Measurements from ENCODE around the gene MATN1.

The MATN1 gene

DNA sequence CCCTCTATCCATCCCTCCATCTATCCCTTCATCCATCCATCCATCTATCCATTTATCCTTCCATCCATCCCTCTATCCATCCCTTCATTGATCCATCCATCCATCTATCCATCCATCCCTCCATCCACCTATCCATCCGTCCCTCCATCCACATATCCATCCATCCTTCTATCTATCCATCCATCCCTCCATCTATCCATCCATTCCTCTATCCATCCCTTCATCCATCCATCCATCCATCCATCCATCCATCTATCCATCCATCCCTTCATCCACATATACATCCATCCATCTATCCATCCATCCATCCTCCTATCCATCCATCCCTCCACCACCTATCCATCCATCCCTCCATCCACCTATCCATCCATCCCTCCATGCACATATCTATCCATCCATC lies 23.6 kb downstream of the MATN1 start:
- WGBS, result 81% methylated on average over 1 of the region's 1 CpG
- H3K4me1 ChIP-seq (ENCODE audit: insufficient read depth, low read length), result no peaks in the 10 kb centered on the region
- H3K36me3 ChIP-seq (ENCODE audit: insufficient read depth, low read length), result no peaks in the 10 kb centered on the region
- no peak overlapping the region for H3K9ac ChIP-seq (ENCODE audit: low read depth, low read length)
- no peak overlapping the region for H3K27ac ChIP-seq (ENCODE audit: low read depth, low read length)
- H3K9me3 ChIP-seq (ENCODE audit: insufficient read depth, low read depth, low read length), result no peaks in the 10 kb centered on the region
- H3K27me3 ChIP-seq (ENCODE audit: insufficient read depth, low read length), result no peaks in the 10 kb centered on the region
- H3K4me3 ChIP-seq (ENCODE audit: low read length), result no peak overlapping the region

DNA sequence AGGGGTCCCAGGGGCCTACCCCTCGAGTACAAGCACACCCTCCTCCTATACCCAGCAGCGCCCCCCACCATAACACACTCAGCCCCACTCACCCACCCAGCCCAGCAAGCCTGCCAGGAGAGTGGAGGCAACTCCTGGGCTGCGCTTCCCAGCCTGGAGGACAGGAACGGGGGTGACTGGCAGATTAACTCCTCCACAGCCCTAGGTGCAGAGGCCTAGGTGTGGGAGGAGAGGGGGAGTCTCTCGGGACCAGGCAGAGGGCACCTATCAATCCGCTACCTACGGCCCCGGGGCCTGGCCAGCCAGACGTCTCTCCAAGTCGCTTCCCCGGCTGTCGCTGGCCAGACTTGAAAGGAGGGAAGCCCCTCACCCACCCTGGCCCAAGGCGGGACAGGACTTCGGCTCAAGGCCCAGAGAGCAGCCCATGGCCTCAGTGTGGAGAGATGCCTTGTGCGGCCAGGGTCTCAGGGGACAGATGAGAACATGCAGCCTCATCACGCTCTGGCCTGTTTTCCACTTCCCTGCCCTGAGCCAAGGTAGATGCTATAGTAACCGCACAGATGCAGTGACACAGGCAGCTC lies 24.9 kb downstream of the MATN1 start:
- WGBS, result 81% methylated on average over 17 of the region's 17 CpGs
- no peaks in the 10 kb centered on the region for H3K4me1 ChIP-seq (ENCODE audit: insufficient read depth, low read length)
- no peak overlapping the region for H3K4me3 ChIP-seq (ENCODE audit: low read length)
- H3K9ac ChIP-seq (ENCODE audit: low read depth, low read length), result no peak overlapping the region
- H3K9me3 ChIP-seq (ENCODE audit: insufficient read depth, low read depth, low read length), result no peaks in the 10 kb centered on the region
- H3K27me3 ChIP-seq (ENCODE audit: insufficient read depth, low read length), result no peaks in the 10 kb centered on the region
- H3K27ac ChIP-seq (ENCODE audit: low read depth, low read length), result no peak overlapping the region
- H3K36me3 ChIP-seq (ENCODE audit: insufficient read depth, low read length), result no peaks in the 10 kb centered on the region

DNA sequence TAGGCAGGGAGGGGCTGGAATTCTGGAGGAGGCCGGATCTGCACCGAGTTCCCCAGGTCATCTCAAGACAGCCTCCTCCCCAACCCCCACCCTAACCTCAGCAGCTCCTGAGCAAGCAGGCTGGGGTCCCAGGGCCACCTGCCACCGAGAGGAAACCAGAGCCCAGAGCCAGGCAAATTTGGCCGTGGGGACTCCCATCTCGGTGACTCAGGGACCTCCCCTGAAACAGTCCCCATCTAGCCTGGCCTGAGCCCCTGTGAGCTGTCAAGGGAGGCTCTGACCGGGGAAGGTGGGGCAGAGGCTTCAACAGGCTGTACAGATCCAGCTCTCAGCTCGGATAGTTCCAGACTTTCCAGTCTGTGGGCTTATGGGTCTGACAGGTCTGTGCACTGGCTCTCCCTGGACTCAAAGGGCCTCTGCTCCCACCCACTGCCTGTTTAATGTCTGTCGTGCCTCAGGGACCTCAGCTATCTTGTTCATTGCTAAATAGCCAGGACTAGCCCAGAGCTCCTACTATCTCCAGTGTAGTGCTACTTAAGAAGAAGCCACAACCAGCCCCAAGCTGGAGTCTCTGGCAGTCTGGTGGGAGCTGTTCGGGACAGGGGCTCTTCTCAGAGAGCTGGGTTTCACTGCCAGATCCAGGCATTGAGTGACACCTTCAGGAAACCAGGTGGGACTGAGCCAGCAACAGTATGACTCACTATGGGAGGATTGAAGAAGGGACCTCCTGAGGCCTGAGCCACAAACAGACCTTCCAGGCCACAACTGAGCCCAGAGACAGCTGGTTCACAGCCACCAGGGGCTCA lies 25.6 kb downstream of the MATN1 start:
- Histone ChIP-seq H3K9me3 (ENCODE audit: insufficient read depth, low read depth, low read length) (no peaks in the 10 kb centered on the region), H3K4me3 (ENCODE audit: low read length) (no peak overlapping the region), H3K27ac (ENCODE audit: low read depth, low read length) (no peak overlapping the region), H3K9ac (ENCODE audit: low read depth, low read length) (no peak overlapping the region), H3K4me1 (ENCODE audit: insufficient read depth, low read length) (no peaks in the 10 kb centered on the region), H3K27me3 (ENCODE audit: insufficient read depth, low read length) (no peaks in the 10 kb centered on the region), H3K36me3 (ENCODE audit: insufficient read depth, low read length) (no peaks in the 10 kb centered on the region)
- 68% methylated on average over 9 of the region's 9 CpGs for WGBS

DNA sequence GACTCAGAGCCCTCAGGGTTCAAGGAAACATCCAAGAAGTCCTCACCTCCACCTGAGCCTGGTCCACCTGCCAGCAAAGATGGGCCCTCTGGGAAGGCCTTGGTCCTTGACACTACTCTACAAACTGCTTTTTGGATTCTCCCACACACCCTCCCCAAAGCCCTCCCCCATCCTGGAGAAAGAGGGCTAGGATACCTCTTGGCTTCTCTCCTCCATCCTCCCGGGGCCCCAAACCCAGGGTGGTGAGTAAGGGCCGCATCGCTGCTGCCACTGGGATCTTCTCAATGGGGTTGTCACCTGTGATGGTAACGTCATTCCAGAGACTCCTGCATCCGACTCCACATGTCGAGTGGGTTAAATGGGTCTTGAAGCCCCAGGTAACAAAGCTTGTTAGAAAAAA lies 26.6 kb downstream of the MATN1 start:
- no peaks in the 10 kb centered on the region for H3K9me3 ChIP-seq (ENCODE audit: insufficient read depth, low read depth, low read length)
- 92% methylated on average over 6 of the region's 6 CpGs for WGBS
- H3K27ac ChIP-seq (ENCODE audit: low read depth, low read length), result no peak overlapping the region
- no peak overlapping the region for H3K9ac ChIP-seq (ENCODE audit: low read depth, low read length)
- H3K27me3 ChIP-seq (ENCODE audit: insufficient read depth, low read length), result no peaks in the 10 kb centered on the region
- H3K36me3 ChIP-seq (ENCODE audit: insufficient read depth, low read length), result no peaks in the 10 kb centered on the region
- H3K4me3 ChIP-seq (ENCODE audit: low read length), result no peak overlapping the region
- no peaks in the 10 kb centered on the region for H3K4me1 ChIP-seq (ENCODE audit: insufficient read depth, low read length)

DNA sequence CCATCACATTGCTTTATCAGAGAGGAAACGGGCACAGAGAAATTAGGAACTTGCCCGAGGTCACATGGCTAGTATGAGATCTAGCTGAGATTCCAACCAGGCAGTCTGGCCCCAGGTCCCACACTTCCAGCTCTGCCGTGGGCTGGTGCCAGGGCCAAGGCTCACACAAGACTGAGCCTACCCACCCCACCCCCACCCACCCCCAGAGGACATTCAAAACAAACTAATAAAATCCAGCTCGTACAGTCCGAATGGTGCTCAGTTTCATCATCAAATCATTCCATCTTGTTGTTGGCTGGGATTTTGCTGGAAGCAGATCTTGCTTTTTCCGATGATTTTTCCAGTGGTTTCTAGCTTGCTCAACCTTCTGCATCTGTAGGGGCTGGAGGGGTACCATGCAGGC lies 27.9 kb downstream of the MATN1 start:
- no peaks in the 10 kb centered on the region for H3K9me3 ChIP-seq (ENCODE audit: insufficient read depth, low read depth, low read length)
- H3K36me3 ChIP-seq (ENCODE audit: insufficient read depth, low read length), result no peaks in the 10 kb centered on the region
- H3K4me3 ChIP-seq (ENCODE audit: low read length), result no peak overlapping the region
- H3K4me1 ChIP-seq (ENCODE audit: insufficient read depth, low read length), result peaks cover 6% of the 10 kb centered on the region
- no peaks in the 10 kb centered on the region for H3K27me3 ChIP-seq (ENCODE audit: insufficient read depth, low read length)
- 93% methylated on average over 6 of the region's 6 CpGs for WGBS
- H3K9ac ChIP-seq (ENCODE audit: low read depth, low read length), result no peak overlapping the region
- no peak overlapping the region for H3K27ac ChIP-seq (ENCODE audit: low read depth, low read length)

DNA sequence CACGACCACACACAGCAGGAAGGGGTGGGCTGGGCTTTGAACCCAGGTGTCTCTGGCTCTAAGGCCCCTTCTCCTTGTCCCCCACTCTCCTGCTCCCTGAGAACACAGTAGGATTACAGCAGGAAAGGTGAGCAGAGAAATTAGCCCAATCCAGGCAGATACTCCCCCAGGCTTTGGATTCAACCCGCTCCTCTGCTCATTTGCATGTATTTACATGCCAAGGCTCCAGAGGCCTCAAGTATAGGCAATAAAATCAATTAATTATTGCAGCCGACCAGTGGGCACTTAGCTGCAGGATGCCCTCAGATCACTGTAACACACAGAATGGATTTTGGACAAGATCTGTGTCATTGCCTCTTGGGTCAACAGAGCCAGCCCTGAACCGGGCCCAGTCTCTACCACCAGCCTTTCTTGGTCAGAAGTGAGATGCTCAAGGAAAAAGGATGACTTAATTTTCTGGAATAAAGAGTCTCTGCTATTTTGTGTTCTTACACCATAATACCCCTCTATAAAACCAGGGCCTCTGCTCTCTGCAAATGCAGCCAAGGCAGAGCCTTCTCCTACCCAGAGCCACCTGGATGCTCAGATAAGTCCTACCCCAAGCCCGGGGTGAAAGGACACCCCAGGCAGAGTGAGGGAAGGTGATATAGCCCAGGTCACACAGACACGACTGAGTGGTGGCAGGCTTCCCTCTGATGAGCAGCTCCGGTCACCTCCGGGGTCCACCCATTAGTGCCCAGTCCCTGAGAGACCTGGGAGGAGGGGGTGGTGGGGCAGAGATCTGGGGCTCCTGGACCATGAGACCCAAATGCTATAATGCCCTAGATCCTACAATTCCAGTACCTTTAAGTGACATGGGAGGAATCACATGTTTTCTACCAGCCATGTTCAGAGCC lies 28.9 kb downstream of the MATN1 start:
- Histone ChIP-seq H3K4me3 (ENCODE audit: low read length) (no peak overlapping the region), H3K4me1 (ENCODE audit: insufficient read depth, low read length) (peaks cover 15% of the 10 kb centered on the region), H3K9me3 (ENCODE audit: insufficient read depth, low read depth, low read length) (no peaks in the 10 kb centered on the region), H3K9ac (ENCODE audit: low read depth, low read length) (no peak overlapping the region), H3K36me3 (ENCODE audit: insufficient read depth, low read length) (no peaks in the 10 kb centered on the region), H3K27ac (ENCODE audit: low read depth, low read length) (no peak overlapping the region), H3K27me3 (ENCODE audit: insufficient read depth, low read length) (no peaks in the 10 kb centered on the region)
- 81% methylated on average over 8 of the region's 8 CpGs for WGBS

DNA sequence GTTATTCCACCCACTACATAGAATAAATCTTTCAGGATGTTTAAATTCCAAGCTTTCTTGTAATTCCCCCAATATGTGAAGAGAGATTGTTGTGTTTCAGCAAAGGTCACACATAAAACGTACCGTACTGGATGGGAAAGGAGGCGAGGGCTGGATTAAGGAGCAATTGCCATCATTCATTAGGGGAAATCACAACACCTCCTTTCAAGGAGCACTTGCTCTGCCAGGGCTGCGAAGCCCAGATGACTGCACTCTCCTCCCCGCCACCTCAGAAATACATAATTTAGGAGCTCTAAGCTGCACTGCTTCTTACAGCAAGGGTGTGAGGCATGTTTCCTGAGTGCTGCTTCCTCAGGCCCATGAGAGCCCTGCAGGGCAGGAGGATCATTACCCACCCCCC lies 29.6 kb downstream of the MATN1 start:
- WGBS, result 88% methylated on average over 5 of the region's 5 CpGs
- Histone ChIP-seq H3K9me3 (ENCODE audit: insufficient read depth, low read depth, low read length) (no peaks in the 10 kb centered on the region), H3K9ac (ENCODE audit: low read depth, low read length) (no peak overlapping the region), H3K4me1 (ENCODE audit: insufficient read depth, low read length) (peaks cover 15% of the 10 kb centered on the region), H3K36me3 (ENCODE audit: insufficient read depth, low read length) (no peaks in the 10 kb centered on the region), H3K27me3 (ENCODE audit: insufficient read depth, low read length) (no peaks in the 10 kb centered on the region), H3K4me3 (ENCODE audit: low read length) (no peak overlapping the region), H3K27ac (ENCODE audit: low read depth, low read length) (no peak overlapping the region)

DNA sequence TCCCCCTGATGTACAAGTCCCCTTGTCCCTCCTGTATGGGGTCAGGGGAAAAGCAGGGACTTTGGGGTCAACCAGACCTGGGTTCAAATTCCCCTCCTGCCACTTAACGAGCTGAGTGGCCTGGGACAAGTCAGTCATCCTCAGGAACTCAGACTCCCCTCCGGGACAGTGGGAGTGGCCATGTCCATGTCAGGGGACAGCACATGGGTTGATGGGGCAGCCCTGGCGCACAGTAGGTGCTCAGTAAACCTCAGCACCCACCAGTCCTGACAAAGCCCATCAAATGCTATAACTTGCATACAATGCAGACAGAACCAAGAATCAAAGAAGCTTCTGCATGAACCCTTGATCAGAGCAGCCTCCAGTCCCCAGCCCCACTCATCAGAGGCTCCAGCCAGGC lies 30.0 kb downstream of the MATN1 start:
- Histone ChIP-seq H3K9ac (ENCODE audit: low read depth, low read length) (no peak overlapping the region), H3K4me3 (ENCODE audit: low read length) (no peak overlapping the region), H3K4me1 (ENCODE audit: insufficient read depth, low read length) (peaks cover 15% of the 10 kb centered on the region), H3K27me3 (ENCODE audit: insufficient read depth, low read length) (no peaks in the 10 kb centered on the region), H3K27ac (ENCODE audit: low read depth, low read length) (no peak overlapping the region), H3K36me3 (ENCODE audit: insufficient read depth, low read length) (no peaks in the 10 kb centered on the region), H3K9me3 (ENCODE audit: insufficient read depth, low read depth, low read length) (no peaks in the 10 kb centered on the region)
- WGBS, result 92% methylated on average over 3 of the region's 3 CpGs

DNA sequence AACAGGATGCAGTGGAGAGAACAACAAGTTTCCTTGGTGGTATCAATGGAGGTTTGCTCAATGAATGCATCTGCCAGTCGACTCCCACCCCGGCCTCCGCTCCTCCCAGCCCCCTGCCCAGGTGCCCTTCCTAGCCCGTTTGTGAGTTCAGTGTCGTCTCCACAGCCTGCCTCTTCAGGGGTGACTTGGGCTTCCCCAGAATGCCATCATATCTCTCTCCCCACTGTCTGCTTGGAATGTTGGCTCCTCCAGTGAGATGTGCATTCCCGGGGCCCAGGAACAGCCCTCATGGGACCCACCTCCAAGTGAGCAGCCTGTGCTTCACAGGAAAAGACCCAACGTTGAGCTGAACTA lies 30.5 kb downstream of the MATN1 start:
- no peaks in the 10 kb centered on the region for H3K27me3 ChIP-seq (ENCODE audit: insufficient read depth, low read length)
- no peaks in the 10 kb centered on the region for H3K9me3 ChIP-seq (ENCODE audit: insufficient read depth, low read depth, low read length)
- H3K36me3 ChIP-seq (ENCODE audit: insufficient read depth, low read length), result no peaks in the 10 kb centered on the region
- H3K4me1 ChIP-seq (ENCODE audit: insufficient read depth, low read length), result peaks cover 15% of the 10 kb centered on the region
- no peak overlapping the region for H3K4me3 ChIP-seq (ENCODE audit: low read length)
- no peak overlapping the region for H3K27ac ChIP-seq (ENCODE audit: low read depth, low read length)
- no peak overlapping the region for H3K9ac ChIP-seq (ENCODE audit: low read depth, low read length)
- 88% methylated on average over 7 of the region's 7 CpGs for WGBS

DNA sequence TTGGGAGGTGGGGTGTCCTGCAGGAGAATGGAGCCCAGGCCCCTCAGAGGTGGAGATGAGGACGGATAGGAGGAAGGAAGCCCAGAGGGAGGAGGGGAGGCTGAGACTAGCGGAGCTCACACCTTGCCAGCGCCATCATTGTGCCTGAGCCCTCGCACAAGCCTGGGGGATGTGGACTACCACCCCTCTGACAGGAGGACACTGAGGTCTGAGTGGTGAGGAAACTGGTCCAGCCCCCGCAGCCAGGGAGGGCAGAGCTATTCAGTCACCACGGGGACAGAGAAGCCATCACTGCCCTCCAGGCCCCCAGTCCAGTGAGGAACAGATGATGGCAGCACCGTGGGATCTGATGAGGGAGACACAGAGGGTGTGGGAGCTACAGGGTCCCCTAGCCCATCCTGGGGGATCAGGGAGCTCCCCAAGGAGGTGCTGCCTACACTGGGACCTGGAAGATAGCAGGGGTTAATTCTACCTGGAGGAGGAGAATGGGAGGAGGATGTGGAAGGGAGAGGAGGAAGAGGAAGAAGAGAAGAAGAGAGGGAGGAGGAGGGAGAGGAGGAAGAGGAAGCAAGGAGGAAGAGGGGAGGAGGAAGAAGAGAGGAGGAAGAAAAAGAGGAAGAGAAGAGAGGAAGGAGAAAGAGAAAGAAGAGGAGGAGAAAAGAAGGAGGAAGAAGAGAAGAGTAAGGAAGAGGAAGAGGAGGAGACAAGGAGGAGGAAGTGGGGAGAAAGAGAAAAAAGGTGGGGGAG lies 31.0 kb downstream of the MATN1 start:
- no peaks in the 10 kb centered on the region for H3K9me3 ChIP-seq (ENCODE audit: insufficient read depth, low read depth, low read length)
- H3K36me3 ChIP-seq (ENCODE audit: insufficient read depth, low read length), result no peaks in the 10 kb centered on the region
- WGBS, result 85% methylated on average over 7 of the region's 7 CpGs
- H3K4me3 ChIP-seq (ENCODE audit: low read length), result no peak overlapping the region
- H3K27me3 ChIP-seq (ENCODE audit: insufficient read depth, low read length), result no peaks in the 10 kb centered on the region
- H3K27ac ChIP-seq (ENCODE audit: low read depth, low read length), result no peak overlapping the region
- peaks cover 15% of the 10 kb centered on the region for H3K4me1 ChIP-seq (ENCODE audit: insufficient read depth, low read length)
- H3K9ac ChIP-seq (ENCODE audit: low read depth, low read length), result no peak overlapping the region

DNA sequence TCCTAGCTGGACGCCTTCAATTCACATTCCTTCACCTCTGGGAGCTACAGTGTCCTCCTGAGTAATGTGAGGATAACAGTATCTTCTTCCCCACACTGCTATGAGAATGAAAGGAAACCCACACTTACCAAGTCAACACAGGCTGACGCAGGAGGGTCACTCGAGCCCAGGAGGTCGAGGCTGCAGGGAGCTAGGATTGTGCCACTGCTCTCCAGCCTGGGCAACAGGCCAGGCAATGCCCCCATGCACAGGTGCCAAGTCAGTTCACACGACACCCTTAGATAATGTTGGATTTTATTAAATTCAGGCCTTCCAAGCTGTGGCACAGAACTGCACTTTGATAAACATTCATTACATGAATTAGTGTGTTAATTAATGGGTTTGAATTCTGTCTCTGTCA lies 31.9 kb downstream of the MATN1 start:
- Histone ChIP-seq H3K27ac (ENCODE audit: low read depth, low read length) (no peak overlapping the region), H3K36me3 (ENCODE audit: insufficient read depth, low read length) (no peaks in the 10 kb centered on the region), H3K4me3 (ENCODE audit: low read length) (no peak overlapping the region), H3K9me3 (ENCODE audit: insufficient read depth, low read depth, low read length) (no peaks in the 10 kb centered on the region), H3K9ac (ENCODE audit: low read depth, low read length) (no peak overlapping the region), H3K4me1 (ENCODE audit: insufficient read depth, low read length) (peaks cover 18% of the 10 kb centered on the region), H3K27me3 (ENCODE audit: insufficient read depth, low read length) (no peaks in the 10 kb centered on the region)
- WGBS, result 90% methylated on average over 5 of the region's 5 CpGs

Measured in HUES64 (cell line).